Measurements from ENCODE around the gene RALGAPA2.
A peak's percentile ranks its signal among the peaks of the same experiment; 100 is the strongest.

Gene RALGAPA2

GRCh38 chr20:20399531-20400500 is 312.6 kb downstream of the RALGAPA2 start:
- no peak overlapping the region for H3K27ac Mint-ChIP-seq
- no peak for TF ChIP-seq CTCF (IDR thresholded peaks at IDR 0.05)
- peaks cover 11% of the 10 kb centered on the region for H3K4me1 Mint-ChIP-seq
- no peak overlapping the region for H3K4me3 Mint-ChIP-seq
- H3K27me3 Mint-ChIP-seq (ENCODE audit: low read depth, poor library complexity) = peaks cover 20% of the 10 kb centered on the region
- DNase-seq = no peak
- no peaks in the 10 kb centered on the region for H3K36me3 Mint-ChIP-seq (ENCODE audit: low read depth)
- H3K9me3 Mint-ChIP-seq = no peaks in the 10 kb centered on the region

GRCh38 chr20:20398123-20398522 is 314.3 kb downstream of the RALGAPA2 start:
- no peak overlapping the region for H3K4me3 Mint-ChIP-seq
- TF ChIP-seq CTCF (IDR thresholded peaks at IDR 0.05) = no peak
- peaks cover 10% of the 10 kb centered on the region for H3K36me3 Mint-ChIP-seq (ENCODE audit: low read depth)
- peaks cover 9% of the 10 kb centered on the region for H3K27me3 Mint-ChIP-seq (ENCODE audit: low read depth, poor library complexity)
- H3K27ac Mint-ChIP-seq = no peak overlapping the region
- no peaks in the 10 kb centered on the region for H3K9me3 Mint-ChIP-seq
- DNase-seq = no peak
- peaks cover 16% of the 10 kb centered on the region for H3K4me1 Mint-ChIP-seq

- H3K27me3 Mint-ChIP-seq (ENCODE audit: low read depth, poor library complexity) = peaks cover 6% of the 10 kb centered on the region
Measured at GRCh38 chr20:20396794-20397193, 315.6 kb downstream of the RALGAPA2 start.

GRCh38 chr20:20395903-20396568 is 316.4 kb downstream of the RALGAPA2 start:
- Mint-ChIP-seq H3K4me1 (peaks cover 25% of the 10 kb centered on the region), H3K9me3 (no peaks in the 10 kb centered on the region), H3K36me3 (ENCODE audit: low read depth) (peaks cover 21% of the 10 kb centered on the region), H3K27ac (no peak overlapping the region), H3K27me3 (ENCODE audit: low read depth, poor library complexity) (peaks cover 6% of the 10 kb centered on the region), H3K4me3 (no peak overlapping the region)
- peak; percentile 21 for DNase-seq
- no peak for TF ChIP-seq CTCF (IDR thresholded peaks at IDR 0.05)

More at GRCh38 chr20:20396794-20397193, 315.6 kb downstream of the RALGAPA2 start:
- Mint-ChIP-seq H3K4me1 (peaks cover 22% of the 10 kb centered on the region), H3K9me3 (no peaks in the 10 kb centered on the region), H3K27ac (no peak overlapping the region), H3K4me3 (no peak overlapping the region), H3K36me3 (ENCODE audit: low read depth) (peaks cover 15% of the 10 kb centered on the region)
- no peak for TF ChIP-seq CTCF (IDR thresholded peaks at IDR 0.05)
- DNase-seq = no peak

- no peak for DNase-seq
- Mint-ChIP-seq H3K4me1 (peaks cover 25% of the 10 kb centered on the region), H3K27ac (no peak overlapping the region), H3K4me3 (no peak overlapping the region), H3K27me3 (ENCODE audit: low read depth, poor library complexity) (peaks cover 6% of the 10 kb centered on the region), H3K9me3 (no peaks in the 10 kb centered on the region), H3K36me3 (ENCODE audit: low read depth) (peaks cover 21% of the 10 kb centered on the region)
- TF ChIP-seq CTCF (IDR thresholded peaks at IDR 0.05) = no peak
Measured at GRCh38 chr20:20395087-20395486, 317.4 kb downstream of the RALGAPA2 start.

Measured in nephron progenitor cell (in vitro differentiated cells).